HG03097 (cell line): ENCODE data around the gene TMEM181.
"Not testable (repeated sequence)": the region's sequence is repeated elsewhere in the genome, so short reads cannot be mapped to it uniquely, and the experiment has no call there.

Experiments used
- ATAC-seq: cut with Tn5 transposase; IDR thresholded peaks from one replicate; pipeline ENCODE4 v1.9.1; 2021; ENCODE audit not compliant: unreplicated experiment, low FRiP score

The TMEM181 gene

DNA sequence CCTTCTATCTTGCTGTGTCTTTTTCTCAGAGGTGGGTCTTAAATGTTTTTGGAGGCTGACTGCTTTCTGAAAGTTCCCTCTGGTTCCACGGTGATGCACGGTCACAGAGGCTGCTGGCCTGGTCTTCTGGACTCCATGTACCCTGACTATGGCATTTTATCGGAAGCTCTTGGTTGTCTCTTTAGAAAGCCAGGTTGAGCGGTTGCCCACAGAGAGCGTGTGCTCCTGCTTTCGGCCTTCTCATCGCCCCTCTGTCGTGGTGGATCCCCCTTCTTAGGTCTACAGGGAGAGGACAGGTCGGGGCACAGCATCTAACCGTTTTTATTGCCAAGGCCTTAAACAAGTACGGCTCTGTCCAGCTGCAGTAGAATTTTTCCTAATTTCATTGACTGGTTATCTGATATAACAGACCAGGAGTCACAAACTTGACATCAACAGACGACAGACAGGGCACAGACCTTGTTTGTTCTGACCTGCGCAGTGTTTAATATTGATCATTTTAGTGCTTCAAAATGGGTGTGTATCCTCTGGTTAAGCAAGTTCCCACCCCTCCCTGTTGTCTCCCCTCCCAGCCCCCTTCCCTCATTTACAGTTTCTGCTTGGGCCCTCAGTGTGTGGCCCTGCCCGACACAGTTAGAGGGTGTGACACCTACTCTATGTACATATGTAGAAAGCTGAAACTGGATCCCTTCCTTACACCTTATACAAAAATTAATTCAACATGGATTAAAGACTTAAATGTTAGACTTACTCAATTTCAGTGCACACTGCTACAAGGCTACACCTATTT lies 114.6 kb downstream of the TMEM181 start:
- no peak for ATAC-seq

DNA sequence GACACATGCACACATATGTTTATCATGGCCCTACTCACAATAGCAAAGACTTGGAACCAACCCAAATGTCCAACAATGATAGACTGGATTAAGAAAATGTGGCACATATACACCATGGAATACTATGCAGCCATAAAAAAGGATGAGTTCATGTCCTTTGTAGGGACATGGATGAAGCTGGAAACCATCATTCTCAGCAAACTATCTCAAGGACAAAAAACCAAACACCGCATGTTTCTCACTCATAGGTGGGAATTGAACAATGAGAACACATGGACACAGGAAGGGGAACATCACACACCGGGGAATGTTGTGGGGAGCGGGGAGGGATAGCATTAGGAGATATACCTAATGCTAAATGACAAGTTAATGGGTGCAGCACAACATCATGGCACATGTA lies 117.2 kb downstream of the TMEM181 start:
- ATAC-seq: not testable (repeated sequence)

GRCh38 chr6:158677906-158678578 lies 118.2 kb downstream of the TMEM181 start:
- ATAC-seq: no peak

- no peak for ATAC-seq
Measured at GRCh38 chr6:158680015-158680414, 120.1 kb downstream of the TMEM181 start.

DNA sequence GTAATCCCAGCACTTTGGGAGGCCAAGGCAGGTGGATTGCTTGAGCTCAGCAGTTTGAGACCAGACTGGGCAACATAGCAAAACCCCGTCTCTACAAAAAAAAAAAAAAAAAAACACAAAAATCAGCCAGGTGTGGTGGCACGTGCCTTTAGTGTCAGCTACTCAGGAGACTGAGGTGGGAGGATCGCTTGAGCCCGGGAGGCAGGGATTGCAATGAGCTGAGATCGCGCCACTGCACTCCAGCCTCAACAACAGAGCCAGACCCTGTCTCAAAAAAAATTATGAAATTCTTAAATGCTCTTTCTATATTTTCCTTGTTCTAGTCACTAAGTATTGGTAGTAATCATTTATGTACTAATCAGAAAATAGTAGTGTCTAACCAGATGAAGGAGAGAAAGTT lies 120.6 kb downstream of the TMEM181 start:
- no peak for ATAC-seq

- no peak for ATAC-seq
Measured at GRCh38 chr6:158684311-158684710, 124.4 kb downstream of the TMEM181 start.

- no peak for ATAC-seq
Measured at GRCh38 chr6:158684745-158685324, 124.9 kb downstream of the TMEM181 start.
